ENCODE data around the gene NCLN. TPM values are rescaled to one million over a fixed set of nuclear protein-coding genes. Genes with fewer than 3 reads are reported as not detected.

Gene NCLN
- total and polyA plus RNA-seq, 8 donors: 16.7 to 381 (median 50.4) TPM

DNA sequence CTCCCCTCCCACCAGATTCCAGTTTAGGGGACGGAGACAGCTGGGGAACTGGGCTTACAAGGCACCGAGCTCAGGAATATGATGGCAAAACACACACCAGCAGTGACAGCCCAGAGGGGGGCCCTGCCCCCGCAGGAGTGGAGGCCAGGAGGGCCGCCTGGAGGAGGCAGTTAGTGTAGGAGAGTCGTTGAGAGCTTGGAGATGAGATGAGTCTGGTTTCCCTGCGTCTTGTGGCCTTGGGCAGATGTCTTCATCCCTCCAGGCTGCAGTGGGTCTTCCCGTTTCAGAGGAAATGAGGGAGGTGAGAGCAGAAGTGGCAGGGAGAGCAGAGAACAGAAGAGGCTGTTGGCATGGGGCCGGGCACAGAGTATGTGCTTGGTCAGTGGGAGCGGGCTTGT lies 43.6 kb downstream of the NCLN start:
- TF ChIP-seq EP300 (IDR thresholded peaks at IDR 0.05) (no peak), POLR2A (IDR thresholded peaks at IDR 0.05) (no peak), POLR2AphosphoS5 (IDR thresholded peaks at IDR 0.05) (no peak)
- TF ChIP-seq, protein P1, sequence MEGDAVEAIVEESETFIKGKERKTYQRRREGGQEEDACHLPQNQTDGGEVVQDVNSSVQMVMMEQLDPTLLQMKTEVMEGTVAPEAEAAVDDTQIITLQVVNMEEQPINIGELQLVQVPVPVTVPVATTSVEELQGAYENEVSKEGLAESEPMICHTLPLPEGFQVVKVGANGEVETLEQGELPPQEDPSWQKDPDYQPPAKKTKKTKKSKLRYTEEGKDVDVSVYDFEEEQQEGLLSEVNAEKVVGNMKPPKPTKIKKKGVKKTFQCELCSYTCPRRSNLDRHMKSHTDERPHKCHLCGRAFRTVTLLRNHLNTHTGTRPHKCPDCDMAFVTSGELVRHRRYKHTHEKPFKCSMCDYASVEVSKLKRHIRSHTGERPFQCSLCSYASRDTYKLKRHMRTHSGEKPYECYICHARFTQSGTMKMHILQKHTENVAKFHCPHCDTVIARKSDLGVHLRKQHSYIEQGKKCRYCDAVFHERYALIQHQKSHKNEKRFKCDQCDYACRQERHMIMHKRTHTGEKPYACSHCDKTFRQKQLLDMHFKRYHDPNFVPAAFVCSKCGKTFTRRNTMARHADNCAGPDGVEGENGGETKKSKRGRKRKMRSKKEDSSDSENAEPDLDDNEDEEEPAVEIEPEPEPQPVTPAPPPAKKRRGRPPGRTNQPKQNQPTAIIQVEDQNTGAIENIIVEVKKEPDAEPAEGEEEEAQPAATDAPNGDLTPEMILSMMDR (IDR thresholded peaks at IDR 0.05): no peak
- no peaks in the 10 kb centered on the region for H3K9me3 ChIP-seq
- H3K4me3 ChIP-seq: no peak overlapping the region
- no peak overlapping the region for H3K27ac ChIP-seq
- intact Hi-C loops (cut with DNase I; ENCODE audit: low total_unique reads): no loop called here
- DNase-seq: no peak
- H3K4me1 ChIP-seq: peaks cover 4 to 15% (median 7%) of the 10 kb centered on the region in 4 donors
- no peaks in the 10 kb centered on the region for H3K36me3 ChIP-seq
- 50 to 54% (median 53%) methylated on average over 9 of the region's 9 CpGs for WGBS, 5 donors
- peaks cover 3 to 96% (median 48%) of the 10 kb centered on the region in 3 donors for H3K27me3 ChIP-seq

- Histone ChIP-seq H3K9me3 (no peaks in the 10 kb centered on the region), H3K27me3 (peaks cover 3 to 97% (median 43%) of the 10 kb centered on the region in 3 donors), H3K27ac (no peak overlapping the region), H3K36me3 (no peaks in the 10 kb centered on the region), H3K4me1 (peaks cover 0 to 11% (median 3%) of the 10 kb centered on the region in 4 donors), H3K4me3 (no peak overlapping the region)
- WGBS, 5 donors: 83 to 88% (median 85%) methylated on average over 4 of the region's 4 CpGs
- no peak for DNase-seq
- TF ChIP-seq, protein P1 (IDR thresholded peaks at IDR 0.05): no peak
- TF ChIP-seq POLR2A (IDR thresholded peaks at IDR 0.05) (no peak), EP300 (IDR thresholded peaks at IDR 0.05) (no peak), POLR2AphosphoS5 (IDR thresholded peaks at IDR 0.05) (no peak)
- intact Hi-C loops (cut with DNase I; ENCODE audit: low total_unique reads): no loop called here
Measured at GRCh38 chr19:3229888-3230496, 44.3 kb downstream of the NCLN start.

- no peak overlapping the region for H3K27ac ChIP-seq
- H3K36me3 ChIP-seq: no peaks in the 10 kb centered on the region
- no peaks in the 10 kb centered on the region for H3K9me3 ChIP-seq
- peaks cover 0 to 6% (median 0%) of the 10 kb centered on the region in 4 donors for H3K4me1 ChIP-seq
- TF ChIP-seq POLR2AphosphoS5 (IDR thresholded peaks at IDR 0.05) (no peak), POLR2A (IDR thresholded peaks at IDR 0.05) (no peak), EP300 (IDR thresholded peaks at IDR 0.05) (no peak)
- TF ChIP-seq, protein P1 (IDR thresholded peaks at IDR 0.05): no peak
- no peak for DNase-seq
- 81 to 100% (median 94%) methylated on average over 1 of the region's 1 CpG for WGBS, 5 donors
- H3K27me3 ChIP-seq: peaks cover 3 to 84% (median 30%) of the 10 kb centered on the region in 3 donors
- H3K4me3 ChIP-seq: no peak overlapping the region
- intact Hi-C loops (cut with DNase I; ENCODE audit: low total_unique reads): no loop called here
Measured at GRCh38 chr19:3231288-3231687, 45.6 kb downstream of the NCLN start.

GRCh38 chr19:3233116-3233515 lies 47.4 kb downstream of the NCLN start:
- Histone ChIP-seq H3K36me3 (no peaks in the 10 kb centered on the region), H3K9me3 (no peaks in the 10 kb centered on the region), H3K27me3 (peaks cover 3 to 66% (median 16%) of the 10 kb centered on the region in 3 donors), H3K4me1 (peaks cover 0 to 6% (median 0%) of the 10 kb centered on the region in 4 donors), H3K4me3 (no peak overlapping the region), H3K27ac (no peak overlapping the region)
- 62 to 76% (median 73%) methylated on average over 4 of the region's 4 CpGs for WGBS, 5 donors
- DNase-seq: no peak
- intact Hi-C loops (cut with DNase I; ENCODE audit: low total_unique reads): no loop called here
- TF ChIP-seq POLR2A (IDR thresholded peaks at IDR 0.05) (no peak), EP300 (IDR thresholded peaks at IDR 0.05) (no peak), POLR2AphosphoS5 (IDR thresholded peaks at IDR 0.05) (no peak)
- TF ChIP-seq, protein P1 (IDR thresholded peaks at IDR 0.05): no peak

Measured in stomach (tissue), 9 donors.